Measurements from ENCODE around the gene UST. TPM values are rescaled to one million over a fixed set of nuclear protein-coding genes. Genes with fewer than 3 reads are reported as not detected.

The UST gene
- total and polyA plus RNA-seq, 2 donors (not counting 1 experiment from before 2014, with no cell fraction given), result 7.3 to 16.9 TPM

DNA sequence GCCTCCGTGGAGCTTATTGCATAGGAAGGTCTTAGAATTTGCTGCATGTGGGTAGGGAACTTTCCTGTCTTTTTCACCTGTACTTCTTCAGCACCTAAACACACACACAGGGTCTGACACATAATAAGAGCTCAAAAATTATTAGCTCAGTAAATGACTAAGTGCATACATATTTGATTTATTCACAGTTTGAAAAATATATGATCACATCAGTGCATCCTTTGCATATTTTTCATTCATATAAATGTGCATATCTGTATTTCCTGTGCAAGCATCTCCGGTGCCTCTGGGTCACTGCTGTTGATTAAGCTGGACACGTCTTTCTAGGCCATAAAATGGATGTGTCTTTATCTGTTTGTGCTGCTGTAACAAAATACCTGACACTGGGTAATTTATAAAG lies 234.7 kb downstream of the UST start:
- Histone ChIP-seq H3K79me2 (ENCODE audit: control insufficient read depth, insufficient read depth, low read length) (no peaks in the 10 kb centered on the region), H4K20me1 (ENCODE audit: control insufficient read depth, insufficient read depth, low read length, poor library complexity, severe bottlenecking) (no peaks in the 10 kb centered on the region), H3K9me3 (ENCODE audit: control extremely low read depth in 1 of 3, control insufficient read depth in 2 of 3, insufficient read depth in 1 of 3, low read length in 2 of 3) (no peaks in the 10 kb centered on the region), H2AFZ (ENCODE audit: insufficient read depth, low read depth, low read length, poor library complexity, severe bottlenecking) (no peak overlapping the region), H3K27me3 (replicated peaks in 1 of 4; ENCODE audit: control extremely low read depth in 1 of 4, control insufficient read depth in 3 of 4, insufficient read depth in 4 of 4, low read length in 3 of 4) (no peaks in the 10 kb centered on the region), H3K4me3 (ENCODE audit: control extremely low read depth in 1 of 5, extremely low read depth in 1 of 5, insufficient read depth in 1 of 5, low read depth in 2 of 5, low read length in 4 of 5) (no peak overlapping the region), H3K27ac (ENCODE audit: low read length in 2 of 2) (no peak overlapping the region), H3K4me1 (ENCODE audit: control insufficient read depth in 2 of 2, insufficient read depth in 2 of 2, low read length in 2 of 2) (no peaks in the 10 kb centered on the region), H3K9ac (ENCODE audit: low read length) (no peak overlapping the region), H3K36me3 (replicated peaks in 1 of 2; ENCODE audit: control extremely low read depth in 1 of 2, control insufficient read depth in 1 of 2, extremely low read depth in 1 of 2, insufficient read depth in 2 of 2, low read length in 1 of 2) (peaks cover 0 to 3% of the 10 kb centered on the region in 2 experiments), H3K4me2 (replicated peaks; ENCODE audit: low read depth, low read length, poor library complexity, severe bottlenecking) (no peak overlapping the region)
- DNase-seq (no peak), ATAC-seq (ENCODE audit: low read depth) (no peak)
- Mint-ChIP-seq H3K4me3 (no peak overlapping the region), H3K9me3 (ENCODE audit: insufficient read depth) (no peaks in the 10 kb centered on the region), H3K4me1 (peaks cover 12% of the 10 kb centered on the region), H3K27me3 (no peaks in the 10 kb centered on the region), H3K27ac (no peak overlapping the region)
- CTCF ChIA-PET, result no interaction called here
- WGBS (ENCODE audit: insufficient coverage), result no CpG with 5 or more reads among the region's 3 CpGs
- intact Hi-C loops (cut with micrococcal nuclease), result no loop called here
- POLR2A ChIA-PET, result no interaction called here
- TF ChIP-seq CTCF (IDR thresholded peaks at IDR 0.05) (no peak), EZH2 (IDR thresholded peaks at IDR 0.05; ENCODE audit: borderline replicate concordance, insufficient read depth, low read depth, low read length, poor library complexity, severe bottlenecking) (no peak)

DNA sequence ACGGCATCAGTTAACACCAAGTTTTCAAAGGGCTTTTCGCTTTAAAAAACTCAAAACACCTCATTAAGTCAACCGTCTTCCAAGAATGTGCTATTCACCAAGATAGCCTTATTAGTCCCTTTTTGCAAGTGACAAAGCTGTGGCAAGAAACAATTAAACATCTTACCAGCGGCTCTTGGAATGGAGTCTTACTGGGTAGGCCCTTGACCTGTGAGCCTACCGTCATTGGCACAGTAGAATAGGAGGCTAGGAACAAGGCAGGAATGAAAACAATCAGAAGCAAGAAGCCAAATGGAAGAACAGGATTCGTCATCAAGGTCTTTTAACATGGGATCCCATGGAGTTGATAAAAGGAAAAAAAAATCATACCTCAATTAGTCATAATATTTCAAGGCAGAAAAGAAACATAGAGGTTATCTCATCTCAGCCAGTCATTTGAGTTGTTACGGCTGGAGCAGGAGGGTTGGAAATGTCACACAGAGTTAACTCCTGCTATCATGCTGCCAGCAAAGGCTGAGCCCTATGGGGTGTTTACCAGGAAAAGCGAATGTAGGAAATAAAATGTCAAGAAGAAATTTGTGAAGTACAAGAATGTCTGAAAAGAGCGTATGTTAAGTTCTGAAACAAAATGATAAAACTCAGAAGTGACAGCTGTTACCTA lies 236.4 kb downstream of the UST start:
- ATAC-seq (ENCODE audit: low read depth) (no peak), DNase-seq (no peak)
- no peaks in the 10 kb centered on the region for H3K9me3 Mint-ChIP-seq (ENCODE audit: insufficient read depth)
- Histone ChIP-seq H3K27ac (ENCODE audit: low read length in 2 of 2) (no peak overlapping the region), H3K9me3 (ENCODE audit: control extremely low read depth in 1 of 3, control insufficient read depth in 2 of 3, insufficient read depth in 1 of 3, low read length in 2 of 3) (no peaks in the 10 kb centered on the region), H3K27me3 (replicated peaks in 1 of 4; ENCODE audit: control extremely low read depth in 1 of 4, control insufficient read depth in 3 of 4, insufficient read depth in 4 of 4, low read length in 3 of 4) (no peaks in the 10 kb centered on the region), H3K79me2 (ENCODE audit: control insufficient read depth, insufficient read depth, low read length) (no peaks in the 10 kb centered on the region), H3K36me3 (replicated peaks in 1 of 2; ENCODE audit: control extremely low read depth in 1 of 2, control insufficient read depth in 1 of 2, extremely low read depth in 1 of 2, insufficient read depth in 2 of 2, low read length in 1 of 2) (peaks cover 0 to 3% of the 10 kb centered on the region in 2 experiments), H2AFZ (ENCODE audit: insufficient read depth, low read depth, low read length, poor library complexity, severe bottlenecking) (no peak overlapping the region), H3K4me1 (ENCODE audit: control insufficient read depth in 2 of 2, insufficient read depth in 2 of 2, low read length in 2 of 2) (peaks cover 13 to 14% of the 10 kb centered on the region in 2 donors), H3K4me2 (replicated peaks; ENCODE audit: low read depth, low read length, poor library complexity, severe bottlenecking) (no peak overlapping the region), H3K4me3 (ENCODE audit: control extremely low read depth in 1 of 5, extremely low read depth in 1 of 5, insufficient read depth in 1 of 5, low read depth in 2 of 5, low read length in 4 of 5) (no peak overlapping the region), H4K20me1 (ENCODE audit: control insufficient read depth, insufficient read depth, low read length, poor library complexity, severe bottlenecking) (no peaks in the 10 kb centered on the region), H3K9ac (ENCODE audit: low read length) (no peak overlapping the region)
- peaks cover 28% of the 10 kb centered on the region for H3K4me1 Mint-ChIP-seq
- no peaks in the 10 kb centered on the region for H3K27me3 Mint-ChIP-seq
- no peak overlapping the region for H3K4me3 Mint-ChIP-seq
- no peak for TF ChIP-seq EZH2 (IDR thresholded peaks at IDR 0.05; ENCODE audit: borderline replicate concordance, insufficient read depth, low read depth, low read length, poor library complexity, severe bottlenecking)
- no peak for TF ChIP-seq CTCF (IDR thresholded peaks at IDR 0.05)
- WGBS (ENCODE audit: insufficient coverage), result 100% methylated on average over 5 of the region's 9 CpGs
- ChIA-PET POLR2A (no interaction called here), CTCF (no interaction called here)
- intact Hi-C loops (cut with micrococcal nuclease), result no loop called here
- no peak overlapping the region for H3K27ac Mint-ChIP-seq
